ENCODE data around the gene TMEM145.
"Not testable (repeated sequence)": the region's sequence is repeated elsewhere in the genome, so short reads cannot be mapped to it uniquely, and the experiment has no call there.

- TF ChIP-seq CTCF, POLR2A, POLR2AphosphoS5 (IDR thresholded peaks at IDR 0.05): not testable (repeated sequence)
These were observed 26.8 kb downstream of the TMEM145 start for GRCh38 chr19:42339922-42340321.

All from stomach (tissue), 4 donors.